Measurements from ENCODE around the gene SEM1.
"Not testable (repeated sequence)": the region's sequence is repeated elsewhere in the genome, so short reads cannot be mapped to it uniquely, and the experiment has no call there.

GRCh38 chr7:96643436-96643835, 66.2 kb downstream of the SEM1 start:
- TF ChIP-seq CTCF, POLR2A (IDR thresholded peaks at IDR 0.05): not testable (repeated sequence)

Data from lower leg skin (tissue), 3 donors.